ENCODE results near the gene METTL25B. TPM values are rescaled to one million over a fixed set of nuclear protein-coding genes. Genes with fewer than 3 reads are reported as not detected.

The METTL25B gene
- total and polyA plus RNA-seq, 2 donors (not counting 1 experiment from before 2014, with no cell fraction given): 78.3 to 81.1 TPM

DNA sequence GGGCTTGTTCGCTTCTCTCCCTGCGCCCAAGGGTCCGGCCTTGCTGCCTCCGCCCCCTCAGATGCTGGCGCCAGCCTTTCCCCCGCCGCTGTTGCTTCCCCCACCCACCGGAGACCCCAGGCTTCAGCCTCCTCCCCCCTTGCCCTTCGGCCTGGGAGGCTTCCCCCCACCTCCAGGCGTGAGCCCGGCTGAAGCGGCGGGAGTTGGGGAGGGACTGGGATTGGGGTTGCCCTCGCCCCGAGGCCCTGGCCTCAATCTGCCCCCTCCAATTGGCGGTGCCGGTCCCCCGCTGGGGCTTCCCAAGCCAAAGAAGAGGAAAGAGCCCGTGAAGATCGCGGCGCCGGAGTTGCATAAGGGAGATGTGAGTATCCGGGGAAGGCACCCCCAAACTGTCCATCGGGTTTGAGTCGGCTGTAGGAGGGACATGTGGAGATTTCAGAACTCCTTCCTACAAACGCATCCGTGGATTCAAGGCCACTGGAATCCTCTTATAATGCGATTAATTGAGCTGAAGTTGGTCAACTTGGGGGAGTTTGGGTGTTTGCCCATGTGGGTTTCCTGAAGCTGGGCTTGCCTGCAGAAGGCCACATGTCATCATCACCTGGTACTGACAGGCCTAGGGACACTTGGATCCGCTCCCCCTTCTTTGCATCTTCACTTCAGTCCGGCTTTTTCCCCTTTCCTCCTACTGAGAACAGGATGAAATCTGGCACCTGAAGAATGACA, 39.8 kb downstream of the METTL25B start:
- Histone ChIP-seq H3K4me3 (ENCODE audit: control extremely low read depth in 1 of 5, extremely low read depth in 1 of 5, insufficient read depth in 1 of 5, low read depth in 2 of 5, low read length in 4 of 5) (peak overlapping the region; percentile 76 to 97 (median 86)), H3K9me3 (ENCODE audit: control extremely low read depth in 1 of 3, control insufficient read depth in 2 of 3, insufficient read depth in 1 of 3, low read length in 2 of 3) (no peaks in the 10 kb centered on the region), H3K4me2 (replicated peaks; ENCODE audit: low read depth, low read length, poor library complexity, severe bottlenecking) (peak overlapping the region; percentile 92), H3K9ac (ENCODE audit: low read length) (peak overlapping the region; percentile 94), H3K79me2 (ENCODE audit: control insufficient read depth, insufficient read depth, low read length) (peaks cover 57% of the 10 kb centered on the region), H3K27ac (ENCODE audit: low read length in 2 of 2) (peak overlapping the region; percentile 91 to 97), H3K36me3 (replicated peaks in 1 of 2; ENCODE audit: control extremely low read depth in 1 of 2, control insufficient read depth in 1 of 2, extremely low read depth in 1 of 2, insufficient read depth in 2 of 2, low read length in 1 of 2) (peaks cover 1 to 18% of the 10 kb centered on the region in 2 experiments), H4K20me1 (ENCODE audit: control insufficient read depth, insufficient read depth, low read length, poor library complexity, severe bottlenecking) (peaks cover 17% of the 10 kb centered on the region), H2AFZ (ENCODE audit: insufficient read depth, low read depth, low read length, poor library complexity, severe bottlenecking) (peak overlapping the region; percentile 68), H3K27me3 (replicated peaks in 1 of 4; ENCODE audit: control extremely low read depth in 1 of 4, control insufficient read depth in 3 of 4, insufficient read depth in 4 of 4, low read length in 3 of 4) (no peaks in the 10 kb centered on the region), H3K4me1 (ENCODE audit: control insufficient read depth in 2 of 2, insufficient read depth in 2 of 2, low read length in 2 of 2) (peaks cover 27 to 32% of the 10 kb centered on the region in 2 donors)
- peak; percentile 1 for ATAC-seq (ENCODE audit: low read depth)
- DNase-seq: no peak
- no peak overlapping the region for H3K4me3 Mint-ChIP-seq
- intact Hi-C loops (cut with micrococcal nuclease): loop anchor here (1.0 to 5.0 kb wide), 6 partner anchors 17 to 486 kb away; partner anchors contain the start of genes GPATCH4, HDGF, ISG20L2 and METTL25B
- ChIA-PET POLR2A (interaction anchor here (1.1 to 3.1 kb wide), 6 partner anchors 16 to 42 kb away, joined by 3 to 43 read pairs (median 16); partner anchors contain the start of genes HDGF, ISG20L2, METTL25B and MRPL24), CTCF (interaction anchor here (0.6 to 9.0 kb wide), 8 partner anchors 16 to 78 kb away, joined by 3 to 87 read pairs (median 4); partner anchors contain the start of genes HDGF, ISG20L2, METTL25B and MRPL24)
- H3K9me3 Mint-ChIP-seq (ENCODE audit: insufficient read depth): no peaks in the 10 kb centered on the region
- H3K27me3 Mint-ChIP-seq: no peaks in the 10 kb centered on the region
- TF ChIP-seq CTCF (IDR thresholded peaks at IDR 0.05): no peak
- no peak overlapping the region for H3K27ac Mint-ChIP-seq
- 2% methylated on average over 17 of the region's 31 CpGs for WGBS (ENCODE audit: insufficient coverage)
- peaks cover 38% of the 10 kb centered on the region for H3K4me1 Mint-ChIP-seq

Data from B cell (primary cell).